Body of pancreas (tissue), 4 donors: Measurements from ENCODE around the gene NXPH2.

ENCODE experiments used
- POLR2A ChIP-seq, 3 donors: fragments of 450-650 bp; IDR thresholded peaks; one replicate each; pipeline ENCODE4 v1.6.1; 2016; ENCODE audit warnings: antibody characterized with exemption in 3 of 3, mild to moderate bottlenecking in 2 of 3
- TF ChIP-seq, protein P1 (sequence below), 7 experiments: fragments of 450-650 bp in 4 of 7; fragments of 200-600 bp in 3 of 7; sonication (generic) in 3 of 7; IDR thresholded peaks; one replicate each; pipeline ENCODE4 v1.5.1; 2016 to 2019; ENCODE audit warnings: antibody characterized with exemption in 7 of 7

DNA sequence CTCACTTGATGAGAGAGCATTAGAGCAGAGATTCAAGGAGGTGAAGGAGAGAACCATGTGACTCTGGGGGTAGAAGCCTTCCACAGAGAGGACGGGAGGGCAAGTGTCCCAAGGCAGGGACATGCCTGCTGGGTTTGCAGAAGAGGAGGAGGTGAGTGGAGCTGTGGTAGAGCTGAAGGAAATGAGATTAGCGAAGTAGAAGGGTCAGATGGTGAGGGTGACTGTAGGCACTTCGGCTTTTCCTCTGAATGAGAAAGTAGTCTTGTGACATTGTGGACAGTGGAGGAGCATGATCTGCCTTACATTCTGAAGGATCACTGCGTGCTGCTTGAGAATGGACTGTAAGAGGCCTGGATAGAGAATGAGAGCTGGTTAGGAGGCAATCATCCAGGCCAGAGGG is 126.0 kb downstream of the NXPH2 start:
- TF ChIP-seq, protein P1, sequence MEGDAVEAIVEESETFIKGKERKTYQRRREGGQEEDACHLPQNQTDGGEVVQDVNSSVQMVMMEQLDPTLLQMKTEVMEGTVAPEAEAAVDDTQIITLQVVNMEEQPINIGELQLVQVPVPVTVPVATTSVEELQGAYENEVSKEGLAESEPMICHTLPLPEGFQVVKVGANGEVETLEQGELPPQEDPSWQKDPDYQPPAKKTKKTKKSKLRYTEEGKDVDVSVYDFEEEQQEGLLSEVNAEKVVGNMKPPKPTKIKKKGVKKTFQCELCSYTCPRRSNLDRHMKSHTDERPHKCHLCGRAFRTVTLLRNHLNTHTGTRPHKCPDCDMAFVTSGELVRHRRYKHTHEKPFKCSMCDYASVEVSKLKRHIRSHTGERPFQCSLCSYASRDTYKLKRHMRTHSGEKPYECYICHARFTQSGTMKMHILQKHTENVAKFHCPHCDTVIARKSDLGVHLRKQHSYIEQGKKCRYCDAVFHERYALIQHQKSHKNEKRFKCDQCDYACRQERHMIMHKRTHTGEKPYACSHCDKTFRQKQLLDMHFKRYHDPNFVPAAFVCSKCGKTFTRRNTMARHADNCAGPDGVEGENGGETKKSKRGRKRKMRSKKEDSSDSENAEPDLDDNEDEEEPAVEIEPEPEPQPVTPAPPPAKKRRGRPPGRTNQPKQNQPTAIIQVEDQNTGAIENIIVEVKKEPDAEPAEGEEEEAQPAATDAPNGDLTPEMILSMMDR (IDR thresholded peaks at IDR 0.05): no peak
- TF ChIP-seq POLR2A (IDR thresholded peaks at IDR 0.05): no peak
